Keratinocyte (primary cell): ENCODE results near the gene SGIP1.

Experiments used
- CTCF ChIP-seq, 3 experiments: IDR thresholded peaks in 1 of 3; conservative IDR thresholded peaks in 1 of 3; optimal IDR thresholded peaks in 1 of 3; 2 replicates in 2 of 3; 3 replicates in 1 of 3; pipeline versions ENCODE3 to v1.5.1; 2011; ENCODE audit warnings: low read length in 3 of 3, mild to moderate bottlenecking in 3 of 3, moderate library complexity in 2 of 3, control low read depth in 1 of 3, inconsistent platforms in 1 of 3; ENCODE audit not compliant: insufficient read depth in 2 of 3; ENCODE audit errors: extremely low read depth in 1 of 3
- EZH2 ChIP-seq: IDR thresholded peaks from one replicate; pipeline ENCODE4 v1.6.1; 2012; ENCODE audit warnings: inconsistent platforms, mild to moderate bottlenecking, low read length, moderate library complexity

- TF ChIP-seq CTCF (optimal IDR thresholded peaks at IDR 0.05 in 1 of 3, IDR thresholded peaks at IDR 0.05 in 1 of 3, conservative IDR thresholded peaks at IDR 0.05 in 1 of 3; ENCODE audit: extremely low read depth in 1 of 3, insufficient read depth in 2 of 3, low read length in 3 of 3) (no peak), EZH2 (no peak)
These were observed 41.5 kb upstream of the SGIP1 start for GRCh38 chr1:66492424-66492823.
